Measurements from ENCODE around the gene AANAT.
"Not testable (repeated sequence)": the region's sequence is repeated elsewhere in the genome, so short reads cannot be mapped to it uniquely, and the experiment has no call there.

AANAT gene

DNA sequence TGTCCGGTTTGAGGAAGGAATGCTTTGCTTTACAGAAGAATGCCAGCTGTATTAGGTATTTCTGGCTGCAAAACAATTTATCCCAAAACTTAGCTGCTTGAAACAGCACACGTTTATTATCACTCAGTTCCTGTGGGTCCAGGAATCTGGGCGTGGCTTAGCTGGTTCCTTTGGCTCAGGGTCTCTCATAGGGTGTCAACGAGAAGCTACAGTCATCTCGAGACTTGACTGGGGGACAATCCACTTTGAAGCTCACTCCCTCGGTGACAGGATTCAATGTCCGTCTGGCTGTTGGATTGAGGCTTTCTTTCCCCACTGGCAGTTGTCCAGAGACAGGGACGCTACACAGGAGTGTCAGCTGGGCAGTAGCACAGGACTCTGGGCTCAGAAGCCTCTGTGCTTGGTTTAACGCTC, 43.4 kb downstream of the AANAT start:
- DNase-seq: no peak

DNA sequence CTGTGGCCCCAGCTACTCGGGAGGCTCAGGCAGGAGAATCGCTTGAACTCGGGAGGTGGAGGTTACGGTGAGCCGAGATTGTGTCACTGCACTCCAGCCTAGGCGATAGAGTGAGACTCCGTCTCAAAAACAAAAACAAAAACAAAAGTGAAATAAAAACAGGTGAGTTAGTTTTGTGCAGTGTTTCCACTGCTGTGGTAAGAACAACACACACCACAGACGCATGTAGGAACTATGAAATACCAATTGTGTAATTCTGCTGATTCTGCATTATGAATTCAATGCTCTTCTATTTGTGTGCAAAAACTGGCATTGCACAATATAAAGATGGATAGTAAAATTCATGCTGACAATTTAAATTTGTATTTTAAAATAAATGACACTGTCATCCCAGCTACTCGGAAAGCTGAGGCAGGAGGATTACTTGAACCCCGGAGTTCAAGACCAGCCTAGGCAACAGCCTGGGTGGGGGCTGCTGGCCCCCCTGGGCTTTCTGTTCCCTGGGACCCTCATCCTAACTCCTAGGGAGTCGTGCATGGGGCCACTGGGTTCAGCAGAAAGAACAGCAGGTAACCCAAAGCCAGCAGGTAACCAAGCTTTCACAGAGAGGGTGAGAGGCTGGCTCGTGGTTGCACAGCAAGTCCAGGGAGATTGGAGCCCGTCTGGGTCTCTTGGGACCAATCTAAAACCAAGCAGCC, 44.4 kb downstream of the AANAT start:
- no peak for DNase-seq

DNA sequence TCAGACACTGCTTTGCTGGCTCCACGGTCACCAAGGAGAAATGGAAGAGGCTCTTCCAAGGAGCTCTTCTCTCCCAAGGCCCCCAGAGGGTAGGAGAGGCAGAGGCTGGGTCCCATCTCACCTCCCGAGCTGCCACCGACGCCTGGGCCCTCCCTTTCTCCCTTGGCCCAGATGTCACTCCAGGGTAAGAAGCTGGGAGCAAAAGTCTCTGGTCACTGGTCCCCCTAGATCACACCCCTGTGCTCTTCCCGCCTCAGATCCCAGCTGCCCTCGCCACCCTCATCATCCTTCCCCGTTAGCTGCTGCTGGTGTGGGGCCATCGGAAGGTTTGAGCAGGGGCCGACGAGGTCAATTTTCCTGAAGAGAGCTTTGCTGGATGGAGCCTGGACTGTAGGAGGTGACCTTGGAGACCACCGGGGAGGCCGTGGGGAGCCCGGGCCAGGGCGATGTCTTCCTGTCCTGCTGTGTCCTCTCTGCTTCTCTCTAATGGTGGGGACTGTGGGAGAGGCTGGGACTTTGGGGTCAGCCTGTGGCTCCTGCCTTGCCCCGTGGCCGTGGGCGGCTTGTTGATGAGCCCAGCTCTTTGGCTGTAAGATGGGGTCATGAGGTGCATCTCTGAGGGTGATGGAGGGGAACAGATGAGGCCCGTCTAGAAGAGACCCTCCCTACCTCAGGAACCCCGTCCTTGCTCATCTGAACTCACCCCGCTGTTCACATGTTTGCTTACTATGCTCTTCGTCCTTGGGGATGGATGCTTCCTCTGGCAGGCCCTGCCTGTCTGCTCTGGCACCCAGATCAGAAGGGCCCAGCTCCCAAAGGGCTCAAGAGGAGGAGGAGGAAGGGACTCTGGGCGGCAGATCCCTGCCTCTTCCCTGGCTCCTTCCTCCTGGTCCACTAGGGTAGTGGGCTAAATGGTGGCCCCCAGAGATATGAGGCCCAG, 45.2 kb downstream of the AANAT start:
- DNase-seq: no peak

DNA sequence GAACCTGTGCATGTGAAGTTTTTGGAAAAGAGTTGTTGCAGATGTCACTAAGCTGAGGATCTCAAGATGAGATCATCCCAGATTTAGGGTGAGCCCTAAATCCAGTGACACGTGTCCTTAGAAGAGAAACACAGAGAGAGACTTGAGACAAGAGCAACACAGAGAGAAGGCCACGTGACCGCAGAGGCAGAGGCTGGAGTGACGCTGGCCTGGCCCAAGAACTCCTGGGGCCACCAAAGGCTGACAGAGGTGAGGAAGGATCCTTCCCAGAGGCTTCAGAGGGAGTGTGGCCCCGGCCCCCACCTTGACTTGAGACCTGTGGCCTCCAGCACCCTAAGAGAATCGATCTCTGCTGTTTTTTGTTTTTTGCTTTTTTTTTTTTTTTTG, 45.9 kb downstream of the AANAT start:
- no peak for DNase-seq

- not testable (repeated sequence) for DNase-seq
Measured at GRCh38 chr17:76514355-76514754, 47.0 kb downstream of the AANAT start.

- no peak for DNase-seq
Measured at GRCh38 chr17:76515274-76515949, 48.0 kb downstream of the AANAT start.

GRCh38 chr17:76517638-76518038, 50.2 kb downstream of the AANAT start:
- no peak for DNase-seq

DNA sequence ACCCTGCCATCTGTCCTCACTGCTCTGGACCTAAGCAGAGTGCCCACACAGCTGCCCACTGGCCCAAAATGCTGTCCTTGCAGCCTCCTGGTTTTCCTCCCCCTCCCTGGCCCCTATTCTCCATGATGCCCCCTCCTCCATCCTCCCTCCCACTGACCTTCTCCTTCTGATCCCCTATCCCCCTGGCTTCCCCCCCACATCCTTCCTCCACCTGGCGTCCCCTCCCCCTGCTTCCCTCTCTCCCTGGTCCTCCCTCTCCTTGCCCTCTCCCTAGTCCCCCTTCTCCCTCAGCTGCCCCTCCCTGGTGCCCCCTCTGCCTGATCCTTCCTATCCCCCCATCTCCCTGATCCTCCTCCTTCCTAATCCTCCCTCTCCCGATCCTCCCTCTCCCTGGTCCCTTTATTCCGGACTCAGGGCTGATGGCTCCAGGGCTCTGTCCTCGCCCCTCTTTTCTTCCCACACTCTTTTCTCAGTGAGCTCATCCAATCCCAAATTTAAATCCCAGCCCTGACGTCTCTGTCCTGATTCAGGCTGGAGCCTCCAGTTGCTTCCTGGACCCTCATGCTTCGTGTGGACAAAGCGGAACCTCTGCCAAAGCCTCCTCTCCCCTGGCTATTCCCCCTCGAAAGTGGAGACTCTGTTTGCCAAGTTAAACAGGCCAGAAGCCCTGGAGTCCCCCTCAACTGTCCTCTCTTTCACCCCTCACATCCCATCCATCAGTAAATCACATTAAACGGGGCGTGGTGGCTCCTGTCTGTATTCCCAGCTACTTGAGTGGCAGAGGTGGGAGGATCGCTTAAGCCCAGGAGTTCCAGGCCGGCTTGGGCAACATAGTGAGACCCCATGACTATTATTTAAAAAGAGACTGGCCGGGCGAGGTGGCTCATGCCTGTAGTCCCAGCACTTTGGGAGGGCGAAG, 51.9 kb downstream of the AANAT start:
- DNase-seq: no peak

Data from retina (tissue), 1 donor.